WTC11 (cell line): ENCODE results near the gene SMIM41. TPM values are rescaled to one million over a fixed set of nuclear protein-coding genes. Genes with fewer than 3 reads are reported as not detected.

Source experiments
- ATAC-seq: fragments of 200-7000 bp; cut with Tn5 transposase; 2 replicates; pipeline ENCODE4 v1.10.0; 2021; ENCODE audit warnings: mild to moderate bottlenecking, moderate library complexity
- CTCF ChIA-PET: fragments of 300-600 bp; sonication (Branson Sonifier 250); formaldehyde crosslinking; loops from one replicate; lab custom pipeline; 2021; ENCODE audit warnings: antibody characterized with exemption; lab: Charles Lee
- POLR2A ChIA-PET: fragments of 350-600 bp; sonication (Branson Sonifier 250); formaldehyde crosslinking; loops from one replicate; lab custom pipeline; 2021; ENCODE audit warnings: antibody characterized with exemption; lab: Charles Lee
- DNase-seq: peaks from one replicate; pipeline ENCODE4 v3.0.0; 2021; ENCODE audit warnings: low spot score
- H3K27ac Mint-ChIP-seq: 2 replicates; pipeline ENCODE4 v1.8.0; 2021; ENCODE audit warnings: mixed read lengths
- H3K27me3 Mint-ChIP-seq: 2 replicates; pipeline ENCODE4 v1.8.0; 2021; ENCODE audit warnings: low read depth, mild to moderate bottlenecking, moderate library complexity, mixed read lengths
- H3K36me3 Mint-ChIP-seq: 2 replicates; pipeline ENCODE4 v1.8.0; 2021; ENCODE audit warnings: mixed read lengths
- H3K4me1 Mint-ChIP-seq: 2 replicates; pipeline ENCODE4 v1.8.0; 2022; ENCODE audit warnings: mixed read lengths
- H3K4me3 Mint-ChIP-seq: 2 replicates; pipeline ENCODE4 v1.8.0; 2021; ENCODE audit warnings: mild to moderate bottlenecking, moderate library complexity, mixed read lengths
- H3K9me3 Mint-ChIP-seq: 2 replicates; pipeline ENCODE4 v1.8.0; 2021; ENCODE audit warnings: mixed read lengths
- AR ChIP-seq: fragments of 250-450 bp; sonication (Bioruptor Pico); IDR thresholded peaks from 2 replicates; pipeline ENCODE4 v1.9.0; 2021; ENCODE audit warnings: mild to moderate bottlenecking
- ATF1 ChIP-seq: sonication (generic); formaldehyde crosslinking; IDR thresholded peaks from 2 replicates; pipeline ENCODE4 v1.8.1; 2023; ENCODE audit warnings: mild to moderate bottlenecking, moderate library complexity, missing genetic modification reagents
- CBFB ChIP-seq: sonication (generic); formaldehyde crosslinking; IDR thresholded peaks from 2 replicates; pipeline ENCODE4 v1.8.1; 2022; ENCODE audit warnings: mild to moderate bottlenecking, low read depth, missing genetic modification reagents
- CDX4 ChIP-seq: fragments of 250-450 bp; sonication (Bioruptor Pico); IDR thresholded peaks from 2 replicates; pipeline ENCODE4 v1.9.0; 2021; ENCODE audit warnings: moderate library complexity, mild to moderate bottlenecking, inconsistent platforms, borderline replicate concordance
- CREB1 ChIP-seq: sonication (generic); formaldehyde crosslinking; IDR thresholded peaks from 2 replicates; pipeline ENCODE4 v1.8.0; 2023; ENCODE audit warnings: mild to moderate bottlenecking, missing genetic modification reagents
- ETV6 ChIP-seq: sonication (generic); formaldehyde crosslinking; IDR thresholded peaks from 2 replicates; pipeline ENCODE4 v1.8.1; 2022; ENCODE audit warnings: mild to moderate bottlenecking, missing genetic modification reagents
- GABPB1 ChIP-seq: sonication (generic); formaldehyde crosslinking; IDR thresholded peaks from 2 replicates; pipeline ENCODE4 v1.8.1; 2023; ENCODE audit warnings: mild to moderate bottlenecking, missing genetic modification reagents
- IRF1 ChIP-seq: sonication (generic); formaldehyde crosslinking; IDR thresholded peaks from 2 replicates; pipeline ENCODE4 v1.8.0; 2023; ENCODE audit warnings: missing genetic modification reagents
- IRF2 ChIP-seq: sonication (generic); formaldehyde crosslinking; IDR thresholded peaks from 2 replicates; pipeline ENCODE4 v1.8.0; 2022; ENCODE audit warnings: low read depth, missing genetic modification reagents, borderline replicate concordance
- JAZF1 ChIP-seq: fragments of 250-450 bp; sonication (Bioruptor Pico); IDR thresholded peaks from 2 replicates; pipeline ENCODE4 v1.9.0; 2021; ENCODE audit warnings: moderate library complexity, mild to moderate bottlenecking, inconsistent platforms
- KAT7 ChIP-seq: sonication (generic); formaldehyde crosslinking; IDR thresholded peaks from 2 replicates; pipeline ENCODE4 v1.8.1; 2023; ENCODE audit warnings: missing genetic modification reagents, mild to moderate bottlenecking, borderline replicate concordance
- MXD4 ChIP-seq: fragments of 250-450 bp; sonication (Bioruptor Pico); IDR thresholded peaks from 2 replicates; pipeline ENCODE4 v1.8.0; 2021; ENCODE audit warnings: mild to moderate bottlenecking, moderate library complexity, borderline replicate concordance
- NFATC4 ChIP-seq: fragments of 250-450 bp; sonication (Bioruptor Pico); IDR thresholded peaks from 2 replicates; pipeline ENCODE4 v1.9.0; 2021; ENCODE audit warnings: mild to moderate bottlenecking
- NFE2L1 ChIP-seq: sonication (generic); formaldehyde crosslinking; IDR thresholded peaks from 2 replicates; pipeline ENCODE4 v1.8.1; 2023; ENCODE audit warnings: missing genetic modification reagents
- RORB ChIP-seq: fragments of 250-450 bp; sonication (Bioruptor Pico); IDR thresholded peaks from 2 replicates; pipeline ENCODE4 v1.9.0; 2021; ENCODE audit warnings: mild to moderate bottlenecking
- SOX15 ChIP-seq: fragments of 250-450 bp; sonication (Bioruptor Pico); IDR thresholded peaks from 2 replicates; pipeline ENCODE4 v1.9.0; 2021; ENCODE audit warnings: mild to moderate bottlenecking
- TCF7 ChIP-seq: sonication (generic); formaldehyde crosslinking; IDR thresholded peaks from 2 replicates; pipeline ENCODE4 v1.8.0; 2022; ENCODE audit warnings: mild to moderate bottlenecking, low read depth, missing genetic modification reagents, moderate library complexity
- ZNF121 ChIP-seq: sonication (generic); formaldehyde crosslinking; IDR thresholded peaks from 2 replicates; pipeline ENCODE4 v1.8.0; 2023; ENCODE audit warnings: missing genetic modification reagents
- ZNF396 ChIP-seq: fragments of 250-450 bp; sonication (Bioruptor Pico); IDR thresholded peaks from 2 replicates; pipeline ENCODE4 v1.8.0; 2021; ENCODE audit warnings: mild to moderate bottlenecking, moderate library complexity, borderline replicate concordance
- total RNA-seq: library from RNA; stranded (reverse); gene quantifications from 3 replicates; pipeline ENCODE4 v1.2.3, GENCODE V29; 2021
- TF ChIP-seq, protein P1 (sequence below): sonication (generic); formaldehyde crosslinking; IDR thresholded peaks from 2 replicates; pipeline ENCODE4 v1.8.1; 2023; ENCODE audit warnings: mild to moderate bottlenecking, missing genetic modification reagents, borderline replicate concordance

SMIM41 gene
- total RNA-seq, 1 experiment from 2014 or later = not detected

GRCh38 chr12:52061470-52062166 lies 17.9 kb upstream of the SMIM41 start (continued):
- TF ChIP-seq IRF1 (CRISPR knock-in tag) (no peak), JAZF1 (no peak), ZNF121 (CRISPR knock-in tag) (no peak)

DNA sequence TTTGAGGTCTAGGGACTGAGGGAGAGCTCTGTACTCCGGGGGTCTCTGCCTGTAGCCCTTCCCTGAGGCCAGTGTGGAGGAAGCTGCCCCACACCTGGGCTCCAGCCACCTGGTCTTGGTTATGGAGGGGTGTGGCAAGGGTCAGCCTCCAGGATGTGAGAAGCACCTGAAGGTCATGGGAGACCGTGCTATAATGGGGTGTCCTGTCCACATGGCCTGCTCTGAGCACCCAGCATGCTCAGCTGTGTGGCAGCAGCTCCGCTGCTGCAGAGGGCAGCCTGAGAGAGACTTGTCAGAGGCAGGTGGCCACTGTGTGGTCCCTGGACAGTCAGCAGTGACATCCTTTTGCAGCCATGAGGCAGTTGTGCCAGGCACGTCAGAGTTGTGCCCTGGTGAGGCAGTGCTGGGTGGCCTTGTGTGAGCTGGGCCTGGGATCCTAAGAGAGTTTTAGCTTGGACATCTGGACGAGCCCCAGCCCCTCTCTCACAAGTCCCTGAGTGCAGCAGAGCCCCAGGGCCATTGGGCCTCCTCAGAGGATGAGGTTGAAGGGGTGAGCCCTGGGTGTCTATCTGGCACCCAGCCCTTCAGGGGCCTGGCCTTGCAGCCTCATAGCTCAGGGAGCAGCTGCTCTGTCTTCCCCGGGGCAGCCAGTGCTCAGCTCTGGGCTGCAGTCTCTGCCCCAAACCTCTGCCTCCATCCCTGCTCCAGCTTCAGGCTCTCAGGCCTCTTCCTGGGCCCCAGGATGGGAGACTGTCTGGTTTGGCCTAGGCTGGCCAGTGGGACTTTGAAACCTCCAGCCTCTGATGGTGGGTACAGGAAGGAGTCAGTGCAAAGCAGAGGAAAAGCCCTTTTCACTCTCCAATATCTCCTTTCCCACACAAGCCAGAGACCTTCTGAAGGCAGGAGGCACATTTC lies 17.1 kb upstream of the SMIM41 start:
- Mint-ChIP-seq H3K36me3 (0 out of 2 replicates have a peak, but pooled peaks cover 3% of the 10 kb centered on the region), H3K9me3 (no peaks in the 10 kb centered on the region)
- TF ChIP-seq CBFB (no peak), CDX4 (CRISPR knock-in tag) (no peak), ETV6 (CRISPR knock-in tag) (no peak), KAT7 (no peak), GABPB1 (CRISPR knock-in tag) (no peak), IRF2 (CRISPR knock-in tag) (no peak), AR (CRISPR knock-in tag) (no peak), NFE2L1 (CRISPR knock-in tag) (no peak), ATF1 (no peak), CREB1 (no peak), ZNF396 (no peak), NFATC4 (CRISPR knock-in tag) (no peak), RORB (CRISPR knock-in tag) (no peak), SOX15 (CRISPR knock-in tag) (no peak), MXD4 (CRISPR knock-in tag) (no peak), TCF7 (CRISPR knock-in tag) (no peak)
- TF ChIP-seq, protein P1, sequence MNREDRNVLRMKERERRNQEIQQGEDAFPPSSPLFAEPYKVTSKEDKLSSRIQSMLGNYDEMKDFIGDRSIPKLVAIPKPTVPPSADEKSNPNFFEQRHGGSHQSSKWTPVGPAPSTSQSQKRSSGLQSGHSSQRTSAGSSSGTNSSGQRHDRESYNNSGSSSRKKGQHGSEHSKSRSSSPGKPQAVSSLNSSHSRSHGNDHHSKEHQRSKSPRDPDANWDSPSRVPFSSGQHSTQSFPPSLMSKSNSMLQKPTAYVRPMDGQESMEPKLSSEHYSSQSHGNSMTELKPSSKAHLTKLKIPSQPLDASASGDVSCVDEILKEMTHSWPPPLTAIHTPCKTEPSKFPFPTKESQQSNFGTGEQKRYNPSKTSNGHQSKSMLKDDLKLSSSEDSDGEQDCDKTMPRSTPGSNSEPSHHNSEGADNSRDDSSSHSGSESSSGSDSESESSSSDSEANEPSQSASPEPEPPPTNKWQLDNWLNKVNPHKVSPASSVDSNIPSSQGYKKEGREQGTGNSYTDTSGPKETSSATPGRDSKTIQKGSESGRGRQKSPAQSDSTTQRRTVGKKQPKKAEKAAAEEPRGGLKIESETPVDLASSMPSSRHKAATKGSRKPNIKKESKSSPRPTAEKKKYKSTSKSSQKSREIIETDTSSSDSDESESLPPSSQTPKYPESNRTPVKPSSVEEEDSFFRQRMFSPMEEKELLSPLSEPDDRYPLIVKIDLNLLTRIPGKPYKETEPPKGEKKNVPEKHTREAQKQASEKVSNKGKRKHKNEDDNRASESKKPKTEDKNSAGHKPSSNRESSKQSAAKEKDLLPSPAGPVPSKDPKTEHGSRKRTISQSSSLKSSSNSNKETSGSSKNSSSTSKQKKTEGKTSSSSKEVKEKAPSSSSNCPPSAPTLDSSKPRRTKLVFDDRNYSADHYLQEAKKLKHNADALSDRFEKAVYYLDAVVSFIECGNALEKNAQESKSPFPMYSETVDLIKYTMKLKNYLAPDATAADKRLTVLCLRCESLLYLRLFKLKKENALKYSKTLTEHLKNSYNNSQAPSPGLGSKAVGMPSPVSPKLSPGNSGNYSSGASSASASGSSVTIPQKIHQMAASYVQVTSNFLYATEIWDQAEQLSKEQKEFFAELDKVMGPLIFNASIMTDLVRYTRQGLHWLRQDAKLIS = no peak
- TF ChIP-seq, all 79 proteins: peak for 0
- Mint-ChIP-seq H3K4me3 (no peak overlapping the region), H3K27me3 (peaks cover 6% of the 10 kb centered on the region), H3K27ac (no peak overlapping the region), H3K4me1 (no peaks in the 10 kb centered on the region)
- CTCF ChIA-PET = interaction anchor here (1.1 to 7.2 kb wide), 9 partner anchors 11 to 217 kb away, joined by 3 to 78 read pairs (median 4); partner anchors contain the start of gene NR4A1
- POLR2A ChIA-PET = no interaction called here
- no peak for DNase-seq
- ATAC-seq = no peak
